Fibroblast of skin of back (primary cell): ENCODE results near the gene ADAMTS3.
"Not testable (repeated sequence)": the region's sequence is repeated elsewhere in the genome, so short reads cannot be mapped to it uniquely, and the experiment has no call there.

Source experiments
- DNase-seq: peaks from one replicate; pipeline ENCODE4 v3.0.0-alpha.2; 2013

The ADAMTS3 gene

GRCh38 chr4:72467633-72468032 is 101.4 kb downstream of the ADAMTS3 start:
- peak; percentile 27 for DNase-seq

GRCh38 chr4:72463724-72464123 is 105.3 kb downstream of the ADAMTS3 start:
- no peak for DNase-seq

GRCh38 chr4:72457158-72457557 is 111.9 kb downstream of the ADAMTS3 start:
- DNase-seq, result no peak

GRCh38 chr4:72451349-72451748 is 117.7 kb downstream of the ADAMTS3 start:
- no peak for DNase-seq

- peak; percentile 57 for DNase-seq
Observed at GRCh38 chr4:72449705-72450104, 119.3 kb downstream of the ADAMTS3 start.

- no peak for DNase-seq
Observed at GRCh38 chr4:72448231-72448630, 120.8 kb downstream of the ADAMTS3 start.

- DNase-seq, result no peak
Observed at GRCh38 chr4:72446353-72447055, 122.5 kb downstream of the ADAMTS3 start.

GRCh38 chr4:72444092-72444491 is 124.9 kb downstream of the ADAMTS3 start:
- no peak for DNase-seq

- no peak for DNase-seq
Observed at GRCh38 chr4:72442715-72443114, 126.3 kb downstream of the ADAMTS3 start.

GRCh38 chr4:72442147-72442546 is 126.9 kb downstream of the ADAMTS3 start:
- DNase-seq, result no peak

GRCh38 chr4:72440386-72440785 is 128.6 kb downstream of the ADAMTS3 start:
- DNase-seq, result no peak

- no peak for DNase-seq
Observed at GRCh38 chr4:72432975-72433374, 136.0 kb downstream of the ADAMTS3 start.

- peak; percentile 8 for DNase-seq
Observed at GRCh38 chr4:72432282-72432681, 136.7 kb downstream of the ADAMTS3 start.

- no peak for DNase-seq
Observed at GRCh38 chr4:72430988-72431387, 138.0 kb downstream of the ADAMTS3 start.

- DNase-seq, result peak; percentile 74
Observed at GRCh38 chr4:72430050-72430449, 139.0 kb downstream of the ADAMTS3 start.

- no peak for DNase-seq
Observed at GRCh38 chr4:72429397-72429889, 139.6 kb downstream of the ADAMTS3 start.

GRCh38 chr4:72427057-72427456 is 142.0 kb downstream of the ADAMTS3 start:
- no peak for DNase-seq

- not testable (repeated sequence) for DNase-seq
Observed at GRCh38 chr4:72425908-72426307, 143.1 kb downstream of the ADAMTS3 start.

- DNase-seq, result no peak
Observed at GRCh38 chr4:72424006-72424405, 145.0 kb downstream of the ADAMTS3 start.

GRCh38 chr4:72422416-72422815 is 146.6 kb downstream of the ADAMTS3 start:
- DNase-seq, result no peak

GRCh38 chr4:72418458-72418857 is 150.6 kb downstream of the ADAMTS3 start:
- DNase-seq, result peak; percentile 73

GRCh38 chr4:72410158-72410557 is 158.9 kb downstream of the ADAMTS3 start:
- no peak for DNase-seq

- no peak for DNase-seq
Observed at GRCh38 chr4:72408568-72408967, 160.5 kb downstream of the ADAMTS3 start.

- DNase-seq, result no peak
Observed at GRCh38 chr4:72405417-72405816, 163.6 kb downstream of the ADAMTS3 start.

GRCh38 chr4:72397314-72397713 is 171.7 kb downstream of the ADAMTS3 start:
- DNase-seq, result no peak
